ENCODE measurements around the gene OXT. TPM values are rescaled to one million over a fixed set of nuclear protein-coding genes. Genes with fewer than 3 reads are reported as not detected.

Gene OXT
- total RNA-seq, 1 experiment from 2014 or later = not detected

GRCh38 chr20:3084986-3085360 lies 13.6 kb downstream of the OXT start:
- Histone ChIP-seq H3K4me2 (ENCODE audit: insufficient read depth, insufficient read length, low read length) (no peak overlapping the region), H3K56ac (ENCODE audit: insufficient read length, low read depth, low read length) (no peak overlapping the region), H3K9me3 (ENCODE audit: control insufficient read depth, low read depth, low read length) (no peaks in the 10 kb centered on the region), H4K5ac (ENCODE audit: insufficient read length, low read depth, low read length) (no peak overlapping the region), H3K23ac (ENCODE audit: insufficient read length, low read depth, low read length) (no peak overlapping the region), H2BK12ac (ENCODE audit: insufficient read length, low read depth, low read length) (no peak overlapping the region), H2BK120ac (ENCODE audit: low read depth, low read length, poor library complexity, severe bottlenecking) (no peak overlapping the region), H3K9ac (ENCODE audit: extremely low read depth, insufficient read length, low read length) (no peak overlapping the region), H2AK5ac (ENCODE audit: insufficient read length, low read length) (no peak overlapping the region), H3K18ac (ENCODE audit: insufficient read length, low read depth, low read length) (no peak overlapping the region), H4K91ac (ENCODE audit: insufficient read length, low read depth, low read length) (no peak overlapping the region), H3K27ac (ENCODE audit: insufficient read length, low read depth, low read length) (no peak overlapping the region), H2BK5ac (ENCODE audit: insufficient read length, low read length) (no peak overlapping the region), H2AFZ (ENCODE audit: low read length) (no peak overlapping the region), H2BK20ac (ENCODE audit: low read depth, low read length, poor library complexity, severe bottlenecking) (no peak overlapping the region), H3K4ac (ENCODE audit: low read depth, low read length) (no peak overlapping the region), H4K20me1 (ENCODE audit: control insufficient read depth, insufficient read depth, insufficient read length) (no peaks in the 10 kb centered on the region), H3K79me1 (ENCODE audit: insufficient read depth, low read depth, low read length, poor library complexity, severe bottlenecking) (no peaks in the 10 kb centered on the region), H4K8ac (replicated peaks; ENCODE audit: insufficient read length, low read depth, low read length) (no peak overlapping the region), H3K4me1 (ENCODE audit: insufficient read depth, low read length) (no peaks in the 10 kb centered on the region; the same call in 1 of the 2 replicates), H3K14ac (ENCODE audit: insufficient read depth, low read length) (no peak overlapping the region), H3K27me3 (ENCODE audit: insufficient read depth, low read length) (peaks cover 29% of the 10 kb centered on the region), H3K23me2 (ENCODE audit: insufficient read length, low read depth, low read length, poor library complexity, severe bottlenecking) (peaks cover 4% of the 10 kb centered on the region), H3T11ph (ENCODE audit: low read length) (no peak overlapping the region), H2BK15ac (ENCODE audit: low read depth, low read length) (no peak overlapping the region), H3K79me2 (ENCODE audit: insufficient read depth, low read length) (no peaks in the 10 kb centered on the region)
- peaks cover 0 to 2% of the 10 kb centered on the region in 2 experiments; a peak in 1 of 5 replicates for H3K9me3 Mint-ChIP-seq
- peaks cover 56% of the 10 kb centered on the region for H3K27me3 Mint-ChIP-seq (ENCODE audit: low read depth)
- H3K4me1 Mint-ChIP-seq = peaks cover 0 to 8% of the 10 kb centered on the region in 2 experiments; a peak in 1 of 4 replicates
- DNase-seq = no peak
- H3K36me3 Mint-ChIP-seq (ENCODE audit: insufficient read depth in 1 of 3, low read depth in 3 of 3) = no peaks in the 10 kb centered on the region; a peak in 2 of 7 replicates
- WGBS (ENCODE audit: extremely low coverage, insufficient read length, low lambda C conversion rate) = no CpG with 5 or more reads among the region's 7 CpGs
- no peak overlapping the region for H3K27ac Mint-ChIP-seq
- no peak overlapping the region for H3K4me3 Mint-ChIP-seq
- no peak for TF ChIP-seq CTCF (conservative IDR thresholded peaks at IDR 0.05)
